ENCODE measurements around the gene MNT. TPM values are rescaled to one million over a fixed set of nuclear protein-coding genes. Genes with fewer than 3 reads are reported as not detected.

MNT gene
- total and polyA plus RNA-seq, 2 experiments from 2014 or later, result 5.7 to 6.4 TPM

DNA sequence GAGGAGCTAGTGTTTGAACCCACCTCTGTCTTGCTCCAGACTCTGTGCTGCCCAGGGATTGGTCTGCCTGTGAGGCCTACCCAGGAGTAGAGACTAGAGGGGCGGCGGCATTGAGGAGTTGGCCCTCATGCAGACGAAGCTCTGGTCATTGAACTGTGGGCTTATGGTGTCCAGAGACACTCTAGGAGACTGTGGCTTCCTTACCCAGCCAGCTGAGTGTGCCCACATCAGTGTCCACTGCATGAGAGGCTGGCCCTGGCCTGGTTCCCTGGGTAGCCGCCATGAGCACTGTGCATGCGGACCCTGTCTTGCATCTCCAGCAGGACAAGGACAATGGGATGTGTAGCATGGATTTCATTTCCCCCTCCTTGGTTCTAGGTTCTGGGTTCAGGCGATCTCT, 49.6 kb downstream of the MNT start:
- H4K20me1 ChIP-seq (replicated peaks; ENCODE audit: insufficient read depth), result no peaks in the 10 kb centered on the region
- no peaks in the 10 kb centered on the region for H3K9me3 Mint-ChIP-seq
- no peak for TF ChIP-seq NANOG (IDR thresholded peaks at IDR 0.05; ENCODE audit: borderline replicate concordance)
- no peak for TF ChIP-seq EZH2phosphoT487 (IDR thresholded peaks at IDR 0.05; ENCODE audit: unreplicated experiment)

DNA sequence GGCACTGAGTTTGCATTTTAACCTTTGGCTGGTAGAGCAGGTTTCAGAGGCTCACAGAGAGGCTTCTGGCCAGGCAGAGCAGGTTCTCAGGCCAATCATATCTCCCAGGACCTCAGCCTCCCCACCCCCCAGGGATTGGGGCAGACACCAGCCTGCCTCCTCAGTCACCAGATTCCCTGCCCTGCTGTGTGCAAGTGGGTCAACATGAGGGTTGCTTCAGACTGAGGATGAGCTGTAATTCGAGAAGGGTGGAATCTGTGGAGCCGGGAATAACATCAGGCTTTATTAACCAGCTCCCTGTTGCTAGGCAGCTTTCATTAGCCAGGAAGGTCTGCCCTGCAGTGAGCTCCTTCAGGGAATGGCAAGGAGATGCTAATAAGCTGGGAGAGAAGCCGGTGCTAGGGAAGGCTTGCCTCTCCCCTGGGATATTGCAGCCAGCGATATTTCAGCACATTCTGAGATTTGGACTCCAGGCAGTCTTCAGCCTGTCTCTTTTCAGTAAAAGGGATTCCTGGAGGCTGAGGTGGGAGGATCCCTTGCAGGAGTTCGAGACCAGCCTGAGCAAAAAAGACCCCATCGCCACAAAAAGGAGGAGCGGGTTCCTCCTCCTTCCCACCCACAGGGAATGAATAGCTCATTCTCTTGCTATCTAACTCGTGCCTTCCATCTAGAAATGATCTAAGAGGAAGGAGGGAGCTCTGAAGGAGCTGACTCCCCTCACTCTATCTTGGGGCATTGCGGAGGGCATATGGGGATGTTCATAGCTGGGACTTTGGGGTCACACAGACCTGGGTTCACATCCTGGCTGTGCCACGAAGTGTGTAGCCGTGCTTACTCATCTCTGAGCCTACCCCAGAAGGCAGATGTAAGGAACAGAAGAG, 52.8 kb downstream of the MNT start:
- Histone ChIP-seq H3K4me1 (ENCODE audit: insufficient read depth) (peaks cover 17% of the 10 kb centered on the region), H2AFZ (no peak overlapping the region), H3K4me2 (peak overlapping the region; percentile 53), H3K4me3 (peak overlapping the region; percentile 37), H3K36me3 (ENCODE audit: insufficient read depth) (no peaks in the 10 kb centered on the region), H3F3A (replicated peaks; ENCODE audit: low read depth) (peaks cover 15% of the 10 kb centered on the region), H3K79me2 (replicated peaks; ENCODE audit: insufficient read depth) (peaks cover 9% of the 10 kb centered on the region; the same call in 1 of the 2 replicates), H4K20me1 (replicated peaks; ENCODE audit: insufficient read depth) (no peaks in the 10 kb centered on the region), H3K9me2 (ENCODE audit: insufficient read depth) (no peaks in the 10 kb centered on the region), H3K27me3 (ENCODE audit: insufficient read depth) (no peaks in the 10 kb centered on the region), H3K27ac (ENCODE audit: low read depth) (peak overlapping the region; percentile 92)
- peaks cover 35% of the 10 kb centered on the region for H3K4me1 Mint-ChIP-seq
- peak overlapping the region; percentile 97 for H3K27ac Mint-ChIP-seq
- TF ChIP-seq, protein P1, sequence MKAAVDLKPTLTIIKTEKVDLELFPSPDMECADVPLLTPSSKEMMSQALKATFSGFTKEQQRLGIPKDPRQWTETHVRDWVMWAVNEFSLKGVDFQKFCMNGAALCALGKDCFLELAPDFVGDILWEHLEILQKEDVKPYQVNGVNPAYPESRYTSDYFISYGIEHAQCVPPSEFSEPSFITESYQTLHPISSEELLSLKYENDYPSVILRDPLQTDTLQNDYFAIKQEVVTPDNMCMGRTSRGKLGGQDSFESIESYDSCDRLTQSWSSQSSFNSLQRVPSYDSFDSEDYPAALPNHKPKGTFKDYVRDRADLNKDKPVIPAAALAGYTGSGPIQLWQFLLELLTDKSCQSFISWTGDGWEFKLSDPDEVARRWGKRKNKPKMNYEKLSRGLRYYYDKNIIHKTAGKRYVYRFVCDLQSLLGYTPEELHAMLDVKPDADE (IDR thresholded peaks at IDR 0.05), result no peak
- TF ChIP-seq, protein P2, sequence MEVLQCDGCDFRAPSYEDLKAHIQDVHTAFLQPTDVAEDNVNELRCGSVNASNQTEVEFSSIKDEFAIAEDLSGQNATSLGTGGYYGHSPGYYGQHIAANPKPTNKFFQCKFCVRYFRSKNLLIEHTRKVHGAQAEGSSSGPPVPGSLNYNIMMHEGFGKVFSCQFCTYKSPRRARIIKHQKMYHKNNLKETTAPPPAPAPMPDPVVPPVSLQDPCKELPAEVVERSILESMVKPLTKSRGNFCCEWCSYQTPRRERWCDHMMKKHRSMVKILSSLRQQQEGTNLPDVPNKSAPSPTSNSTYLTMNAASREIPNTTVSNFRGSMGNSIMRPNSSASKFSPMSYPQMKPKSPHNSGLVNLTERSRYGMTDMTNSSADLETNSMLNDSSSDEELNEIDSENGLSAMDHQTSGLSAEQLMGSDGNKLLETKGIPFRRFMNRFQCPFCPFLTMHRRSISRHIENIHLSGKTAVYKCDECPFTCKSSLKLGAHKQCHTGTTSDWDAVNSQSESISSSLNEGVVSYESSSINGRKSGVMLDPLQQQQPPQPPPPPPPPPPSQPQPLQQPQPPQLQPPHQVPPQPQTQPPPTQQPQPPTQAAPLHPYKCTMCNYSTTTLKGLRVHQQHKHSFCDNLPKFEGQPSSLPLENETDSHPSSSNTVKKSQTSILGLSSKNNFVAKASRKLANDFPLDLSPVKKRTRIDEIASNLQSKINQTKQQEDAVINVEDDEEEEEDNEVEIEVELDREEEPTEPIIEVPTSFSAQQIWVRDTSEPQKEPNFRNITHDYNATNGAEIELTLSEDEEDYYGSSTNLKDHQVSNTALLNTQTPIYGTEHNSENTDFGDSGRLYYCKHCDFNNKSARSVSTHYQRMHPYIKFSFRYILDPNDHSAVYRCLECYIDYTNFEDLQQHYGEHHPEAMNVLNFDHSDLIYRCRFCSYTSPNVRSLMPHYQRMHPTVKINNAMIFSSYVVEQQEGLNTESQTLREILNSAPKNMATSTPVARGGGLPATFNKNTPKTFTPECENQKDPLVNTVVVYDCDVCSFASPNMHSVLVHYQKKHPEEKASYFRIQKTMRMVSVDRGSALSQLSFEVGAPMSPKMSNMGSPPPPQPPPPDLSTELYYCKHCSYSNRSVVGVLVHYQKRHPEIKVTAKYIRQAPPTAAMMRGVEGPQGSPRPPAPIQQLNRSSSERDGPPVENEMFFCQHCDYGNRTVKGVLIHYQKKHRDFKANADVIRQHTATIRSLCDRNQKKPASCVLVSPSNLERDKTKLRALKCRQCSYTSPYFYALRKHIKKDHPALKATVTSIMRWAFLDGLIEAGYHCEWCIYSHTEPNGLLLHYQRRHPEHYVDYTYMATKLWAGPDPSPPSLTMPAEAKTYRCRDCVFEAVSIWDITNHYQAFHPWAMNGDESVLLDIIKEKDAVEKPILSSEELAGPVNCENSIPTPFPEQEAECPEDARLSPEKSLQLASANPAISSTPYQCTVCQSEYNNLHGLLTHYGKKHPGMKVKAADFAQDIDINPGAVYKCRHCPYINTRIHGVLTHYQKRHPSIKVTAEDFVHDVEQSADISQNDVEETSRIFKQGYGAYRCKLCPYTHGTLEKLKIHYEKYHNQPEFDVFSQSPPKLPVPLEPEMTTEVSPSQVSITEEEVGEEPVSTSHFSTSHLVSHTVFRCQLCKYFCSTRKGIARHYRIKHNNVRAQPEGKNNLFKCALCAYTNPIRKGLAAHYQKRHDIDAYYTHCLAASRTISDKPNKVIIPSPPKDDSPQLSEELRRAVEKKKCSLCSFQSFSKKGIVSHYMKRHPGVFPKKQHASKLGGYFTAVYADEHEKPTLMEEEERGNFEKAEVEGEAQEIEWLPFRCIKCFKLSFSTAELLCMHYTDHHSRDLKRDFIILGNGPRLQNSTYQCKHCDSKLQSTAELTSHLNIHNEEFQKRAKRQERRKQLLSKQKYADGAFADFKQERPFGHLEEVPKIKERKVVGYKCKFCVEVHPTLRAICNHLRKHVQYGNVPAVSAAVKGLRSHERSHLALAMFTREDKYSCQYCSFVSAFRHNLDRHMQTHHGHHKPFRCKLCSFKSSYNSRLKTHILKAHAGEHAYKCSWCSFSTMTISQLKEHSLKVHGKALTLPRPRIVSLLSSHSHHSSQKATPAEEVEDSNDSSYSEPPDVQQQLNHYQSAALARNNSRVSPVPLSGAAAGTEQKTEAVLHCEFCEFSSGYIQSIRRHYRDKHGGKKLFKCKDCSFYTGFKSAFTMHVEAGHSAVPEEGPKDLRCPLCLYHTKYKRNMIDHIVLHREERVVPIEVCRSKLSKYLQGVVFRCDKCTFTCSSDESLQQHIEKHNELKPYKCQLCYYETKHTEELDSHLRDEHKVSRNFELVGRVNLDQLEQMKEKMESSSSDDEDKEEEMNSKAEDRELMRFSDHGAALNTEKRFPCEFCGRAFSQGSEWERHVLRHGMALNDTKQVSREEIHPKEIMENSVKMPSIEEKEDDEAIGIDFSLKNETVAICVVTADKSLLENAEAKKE (CRISPR knock-in tag; IDR thresholded peaks at IDR 0.05), result peak; percentile 47; the same call in 1 of the 2 replicates
- TF ChIP-seq POLR2AphosphoS5 (IDR thresholded peaks at IDR 0.05; ENCODE audit: low read depth), result peak; percentile 57; the same call in 1 of the 2 replicates
- ATAC-seq (peak; percentile 93), DNase-seq (ENCODE audit: low spot score) (peak; percentile 98)
- peaks cover 11% of the 10 kb centered on the region; the same call in 2 of the 3 replicates for H3K36me3 Mint-ChIP-seq (ENCODE audit: low read depth)
- H3K4me3 Mint-ChIP-seq, result peak overlapping the region; percentile 62
- peaks cover 11% of the 10 kb centered on the region for H3K27me3 Mint-ChIP-seq (ENCODE audit: insufficient read depth, low read depth, poor library complexity)
- H3K9me3 Mint-ChIP-seq, result no peaks in the 10 kb centered on the region

More for the DNA sequence above, 49.6 kb downstream of the MNT start:
- Histone ChIP-seq H2AFZ (no peak overlapping the region), H3K27ac (ENCODE audit: low read depth) (no peak overlapping the region), H3K4me1 (ENCODE audit: insufficient read depth) (peaks cover 12% of the 10 kb centered on the region), H3K27me3 (ENCODE audit: insufficient read depth) (no peaks in the 10 kb centered on the region), H3K4me2 (no peak overlapping the region), H3K79me2 (replicated peaks; ENCODE audit: insufficient read depth) (peaks cover 9% of the 10 kb centered on the region; the same call in 1 of the 2 replicates), H3K4me3 (no peak overlapping the region), H3K36me3 (ENCODE audit: insufficient read depth) (no peaks in the 10 kb centered on the region), H3F3A (replicated peaks; ENCODE audit: low read depth) (peaks cover 26% of the 10 kb centered on the region), H3K9me2 (ENCODE audit: insufficient read depth) (no peaks in the 10 kb centered on the region)
- Mint-ChIP-seq H3K27ac (no peak overlapping the region), H3K36me3 (ENCODE audit: low read depth) (peaks cover 4% of the 10 kb centered on the region; the same call in 1 of the 3 replicates), H3K4me1 (peaks cover 26% of the 10 kb centered on the region), H3K4me3 (no peak overlapping the region), H3K27me3 (ENCODE audit: insufficient read depth, low read depth, poor library complexity) (peaks cover 11% of the 10 kb centered on the region)
- DNase-seq (ENCODE audit: low spot score), result no peak
- ATAC-seq, result no peak
